GM18519 (cell line): ENCODE data around the gene KLF3.

Experiments
- ATAC-seq: cut with Tn5 transposase; IDR thresholded peaks from one replicate; pipeline ENCODE4 v1.9.1; 2021; ENCODE audit warnings: mild to moderate bottlenecking, moderate library complexity; ENCODE audit not compliant: unreplicated experiment, low FRiP score

Gene KLF3

GRCh38 chr4:38650133-38650532 is 13.9 kb upstream of the KLF3 start:
- no peak for ATAC-seq

GRCh38 chr4:38654273-38654672 is 9.7 kb upstream of the KLF3 start:
- no peak for ATAC-seq

- ATAC-seq: no peak
Observed at GRCh38 chr4:38656111-38656510, 7.9 kb upstream of the KLF3 start.

GRCh38 chr4:38659346-38659745 is 4.7 kb upstream of the KLF3 start:
- ATAC-seq: no peak

- no peak for ATAC-seq
Observed at GRCh38 chr4:38660838-38661237, 3.2 kb upstream of the KLF3 start.

- ATAC-seq: no peak
Observed at GRCh38 chr4:38661371-38661770, 2.6 kb upstream of the KLF3 start.

GRCh38 chr4:38662522-38663089 is 1.4 kb upstream of the KLF3 start:
- ATAC-seq: no peak

- peak; percentile 29 for ATAC-seq
Observed at GRCh38 chr4:38663090-38663800, 754 bp upstream of the KLF3 start.

GRCh38 chr4:38664706-38665401 is 855 bp downstream of the KLF3 start:
- ATAC-seq: no peak

GRCh38 chr4:38665551-38666411 is 1.8 kb downstream of the KLF3 start:
- ATAC-seq: no peak

GRCh38 chr4:38666766-38667084 is 2.7 kb downstream of the KLF3 start:
- ATAC-seq: no peak

GRCh38 chr4:38667085-38667893 is 3.3 kb downstream of the KLF3 start:
- no peak for ATAC-seq

GRCh38 chr4:38668203-38668971 is 4.4 kb downstream of the KLF3 start:
- ATAC-seq: no peak

GRCh38 chr4:38669208-38669607 is 5.2 kb downstream of the KLF3 start:
- no peak for ATAC-seq

- ATAC-seq: no peak
Observed at GRCh38 chr4:38670109-38670901, 6.3 kb downstream of the KLF3 start.

- no peak for ATAC-seq
Observed at GRCh38 chr4:38670939-38671591, 7.1 kb downstream of the KLF3 start.

GRCh38 chr4:38671592-38671940 is 7.6 kb downstream of the KLF3 start:
- ATAC-seq: no peak

- no peak for ATAC-seq
Observed at GRCh38 chr4:38672074-38672396, 8.0 kb downstream of the KLF3 start.
